Neuronal stem cell (in vitro differentiated cells): ENCODE results near the gene JAG2.

Source experiments
- DNase-seq: peaks from one replicate; pipeline ENCODE4 v3.0.0-alpha.2; 2013; ENCODE audit warnings: low spot score
- H2AFZ ChIP-seq: one replicate; pipeline ENCODE4 v1.6.1; 2013; ENCODE audit warnings: mild to moderate bottlenecking, low read length, inconsistent platforms
- H2AK5ac ChIP-seq: 2 replicates; pipeline ENCODE4 v1.6.1; 2013; ENCODE audit warnings: low read depth, mild to moderate bottlenecking, inconsistent platforms, low read length, moderate library complexity, mixed read lengths
- H2BK120ac ChIP-seq: 2 replicates; pipeline ENCODE4 v1.6.1; 2013; ENCODE audit warnings: low read depth, mild to moderate bottlenecking, inconsistent platforms, low read length, moderate library complexity, mixed read lengths
- H2BK12ac ChIP-seq: one replicate; pipeline ENCODE4 v1.6.1; 2013; ENCODE audit warnings: low read length, inconsistent platforms
- H2BK15ac ChIP-seq: 2 replicates; pipeline ENCODE4 v1.6.1; 2013; ENCODE audit warnings: mild to moderate bottlenecking, low read length, inconsistent platforms, mixed read lengths
- H2BK5ac ChIP-seq: one replicate; pipeline ENCODE4 v1.6.1; 2013; ENCODE audit warnings: inconsistent platforms, mild to moderate bottlenecking, low read length, moderate library complexity
- H3K14ac ChIP-seq: one replicate; pipeline ENCODE4 v1.6.1; 2013; ENCODE audit warnings: low read length, inconsistent platforms
- H3K18ac ChIP-seq: 2 replicates; pipeline ENCODE4 v1.6.1; 2013; ENCODE audit warnings: low read length, inconsistent platforms
- H3K23ac ChIP-seq: 2 replicates; pipeline ENCODE4 v1.6.1; 2013; ENCODE audit warnings: low read depth, mild to moderate bottlenecking, mixed read lengths, low read length, inconsistent platforms; ENCODE audit not compliant: poor library complexity
- H3K27ac ChIP-seq: replicated peaks from 3 replicates; pipeline ENCODE4 v1.5.1; 2013; ENCODE audit warnings: low read length, inconsistent platforms
- H3K27me3 ChIP-seq, 3 experiments: 2 replicates each; pipeline ENCODE4 v1.6.1; 2013; ENCODE audit warnings: low read length in 3 of 3, mild to moderate bottlenecking in 2 of 3, inconsistent platforms in 1 of 3, low read depth in 1 of 3, mixed read lengths in 1 of 3, moderate library complexity in 1 of 3; ENCODE audit not compliant: control insufficient read depth in 3 of 3, insufficient read depth in 3 of 3
- H3K36me3 ChIP-seq, 2 donors: replicated peaks in 1 of 2; 2 replicates each; pipeline ENCODE4 v1.6.1; 2013; ENCODE audit warnings: low read length in 2 of 2; ENCODE audit not compliant: control insufficient read depth in 2 of 2, insufficient read depth in 2 of 2
- H3K4ac ChIP-seq: 2 replicates; pipeline ENCODE4 v1.6.1; 2013; ENCODE audit warnings: inconsistent platforms, mild to moderate bottlenecking, low read length, moderate library complexity
- H3K4me1 ChIP-seq, 2 donors: 1 replicate in 1 of 2; 2 replicates in 1 of 2; pipeline ENCODE4 v1.6.1; 2013; ENCODE audit warnings: low read length in 2 of 2, low read depth in 1 of 2; ENCODE audit not compliant: control insufficient read depth in 2 of 2, insufficient read depth in 1 of 2
- H3K4me2 ChIP-seq: one replicate; pipeline ENCODE4 v1.6.1; 2013; ENCODE audit warnings: mild to moderate bottlenecking, low read length, inconsistent platforms; ENCODE audit not compliant: insufficient read depth, poor library complexity, severe bottlenecking
- H3K4me3 ChIP-seq, 2 donors: 2 replicates each; pipeline ENCODE4 v1.5.1; 2013; ENCODE audit warnings: low read length in 2 of 2, mild to moderate bottlenecking in 2 of 2, inconsistent platforms in 1 of 2, moderate library complexity in 1 of 2
- H3K79me1 ChIP-seq: one replicate; pipeline ENCODE4 v1.6.1; 2013; ENCODE audit warnings: low read depth, mild to moderate bottlenecking, inconsistent platforms, low read length, moderate library complexity
- H3K9ac ChIP-seq: one replicate; pipeline ENCODE4 v1.6.1; 2013; ENCODE audit warnings: mild to moderate bottlenecking, low read depth, low read length, inconsistent platforms; ENCODE audit not compliant: poor library complexity
- H3K9me3 ChIP-seq, 2 donors: replicated peaks in 1 of 2; 2 replicates each; pipeline versions ENCODE3 to v1.6.1; 2013; ENCODE audit warnings: low read length in 2 of 2, mild to moderate bottlenecking in 2 of 2, inconsistent platforms in 1 of 2, low read depth in 1 of 2, mixed read lengths in 1 of 2, moderate library complexity in 1 of 2; ENCODE audit not compliant: control insufficient read depth in 2 of 2, insufficient read depth in 1 of 2
- H4K8ac ChIP-seq: one replicate; pipeline ENCODE4 v1.6.1; 2013; ENCODE audit warnings: low read depth, mild to moderate bottlenecking, inconsistent platforms, low read length, moderate library complexity
- H4K91ac ChIP-seq: one replicate; pipeline ENCODE4 v1.6.1; 2013; ENCODE audit warnings: low read length, low read depth, mild to moderate bottlenecking, inconsistent platforms; ENCODE audit not compliant: poor library complexity
- WGBS, 2 donors: extraction: QIAGEN DNeasy Blood & Tissue Kit; methylation state at CpG; one replicate each; pipeline ENCODE4 v1.1.7; 2013; ENCODE audit warnings: missing lambda C conversion rate in 2 of 2, mixed read lengths in 1 of 2; ENCODE audit not compliant: insufficient read length in 2 of 2, insufficient replicate concordance in 1 of 2; ENCODE audit errors: extremely low coverage in 2 of 2; 5-methylcytosine and 5-hydroxymethylcytosine counted together

The JAG2 gene

DNA sequence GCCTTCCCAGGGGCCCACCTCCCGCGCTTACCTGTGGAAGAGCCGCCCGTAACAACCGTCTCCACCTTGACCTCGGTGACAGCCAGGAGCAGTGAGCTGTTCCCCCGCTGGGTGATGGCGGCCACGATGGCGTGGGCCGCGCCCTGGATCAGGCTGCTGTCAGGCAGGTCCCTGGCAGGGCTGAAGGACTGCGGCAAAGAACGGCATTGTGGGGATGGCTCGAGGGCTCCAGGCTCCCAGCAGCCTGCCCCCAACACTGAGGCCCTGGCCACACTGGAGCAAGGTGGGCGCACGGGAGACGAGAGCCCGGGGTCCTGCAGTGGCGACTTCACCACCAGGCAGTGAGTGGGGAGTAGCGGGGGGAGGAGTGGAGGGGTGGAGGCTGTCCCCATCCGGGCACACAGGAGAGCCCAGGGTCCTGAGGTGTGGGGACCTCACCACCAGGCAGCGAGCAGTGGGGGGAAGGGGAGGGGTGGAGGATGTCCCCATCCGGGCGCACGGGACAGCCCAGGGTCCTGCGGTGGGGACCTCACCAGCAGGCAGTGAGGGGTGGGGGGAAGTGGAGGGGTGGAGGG lies 25.0 kb downstream of the JAG2 start:
- no peaks in the 10 kb centered on the region for H3K36me3 ChIP-seq
- H3K9me3 ChIP-seq: peaks cover 15 to 16% of the 10 kb centered on the region in 2 donors
- no peak overlapping the region for H3K4ac ChIP-seq
- H3K9ac ChIP-seq: no peak overlapping the region
- H4K8ac ChIP-seq: peak overlapping the region; percentile 65
- no peak overlapping the region for H3K4me2 ChIP-seq
- H2AFZ ChIP-seq: no peak overlapping the region
- H3K27ac ChIP-seq: no peak overlapping the region
- WGBS, 2 donors: no CpG with 5 or more reads among the region's 27 CpGs
- no peaks in the 10 kb centered on the region for H3K4me1 ChIP-seq
- DNase-seq: no peak
- peaks cover 8% of the 10 kb centered on the region for H3K79me1 ChIP-seq
- H2BK5ac ChIP-seq: no peak overlapping the region
- H3K23ac ChIP-seq: peak overlapping the region; percentile 43
- no peaks in the 10 kb centered on the region for H3K27me3 ChIP-seq
- H3K4me3 ChIP-seq: no peak overlapping the region
- peak overlapping the region; percentile 57 for H3K18ac ChIP-seq
- H2BK15ac ChIP-seq: no peak overlapping the region
- no peak overlapping the region for H4K91ac ChIP-seq
- peak overlapping the region; percentile 89 for H3K14ac ChIP-seq
- no peak overlapping the region for H2BK12ac ChIP-seq
- H2BK120ac ChIP-seq: no peak overlapping the region
- no peak overlapping the region for H2AK5ac ChIP-seq

DNA sequence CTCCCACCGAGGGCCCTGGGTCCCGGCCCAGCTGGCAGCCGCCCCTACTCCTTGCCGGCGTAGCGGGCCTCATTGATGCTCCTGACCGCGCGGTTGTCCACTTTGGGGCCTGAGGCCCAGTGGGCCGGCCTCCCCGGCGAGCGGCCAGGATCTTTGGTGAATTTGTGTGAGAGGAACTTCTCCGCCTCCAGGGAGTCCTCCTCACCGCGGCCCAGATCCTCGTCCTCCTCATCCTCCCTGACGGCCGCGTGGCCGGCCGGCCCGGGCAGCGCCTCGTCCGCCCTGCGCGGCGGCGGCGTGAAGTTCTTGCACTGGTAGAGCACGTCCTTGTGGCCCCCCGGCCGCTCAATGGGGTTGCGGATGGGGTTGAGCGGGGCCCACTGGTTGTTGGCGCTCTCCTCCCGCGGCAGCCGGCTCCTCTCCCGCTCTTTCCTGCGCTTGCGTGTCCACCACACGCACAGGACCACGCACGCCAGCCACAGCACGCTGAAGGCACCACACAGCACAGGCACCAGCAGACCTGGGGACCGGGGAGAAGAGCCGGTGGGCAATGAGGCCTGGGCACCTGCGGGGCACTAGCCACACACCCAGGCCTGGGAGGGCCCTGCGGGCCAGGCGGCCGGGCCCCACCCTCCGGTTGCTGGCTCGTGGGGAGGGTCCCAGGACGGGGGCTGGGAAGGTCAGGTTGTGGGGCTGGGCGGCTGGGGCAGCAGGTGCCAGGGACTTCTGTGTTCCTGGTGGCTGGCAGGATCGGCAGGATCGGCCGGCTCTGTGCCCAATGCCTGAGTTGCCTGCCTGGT lies 25.7 kb downstream of the JAG2 start:
- Histone ChIP-seq H3K4me3 (no peak overlapping the region), H3K79me1 (peaks cover 5% of the 10 kb centered on the region), H4K91ac (no peak overlapping the region), H3K4me2 (no peak overlapping the region), H3K9ac (no peak overlapping the region), H3K27me3 (no peaks in the 10 kb centered on the region), H2BK5ac (no peak overlapping the region), H2BK15ac (no peak overlapping the region), H3K4me1 (no peaks in the 10 kb centered on the region), H2BK12ac (no peak overlapping the region), H3K14ac (peak overlapping the region; percentile 89), H3K23ac (peak overlapping the region; percentile 43), H3K4ac (no peak overlapping the region), H3K18ac (no peak overlapping the region), H3K27ac (no peak overlapping the region), H3K36me3 (no peaks in the 10 kb centered on the region), H2BK120ac (no peak overlapping the region), H2AK5ac (no peak overlapping the region), H4K8ac (no peak overlapping the region), H2AFZ (no peak overlapping the region), H3K9me3 (peaks cover 15 to 16% of the 10 kb centered on the region in 2 donors)
- DNase-seq: no peak
- WGBS, 2 donors: no CpG with 5 or more reads among the region's 60 CpGs

DNA sequence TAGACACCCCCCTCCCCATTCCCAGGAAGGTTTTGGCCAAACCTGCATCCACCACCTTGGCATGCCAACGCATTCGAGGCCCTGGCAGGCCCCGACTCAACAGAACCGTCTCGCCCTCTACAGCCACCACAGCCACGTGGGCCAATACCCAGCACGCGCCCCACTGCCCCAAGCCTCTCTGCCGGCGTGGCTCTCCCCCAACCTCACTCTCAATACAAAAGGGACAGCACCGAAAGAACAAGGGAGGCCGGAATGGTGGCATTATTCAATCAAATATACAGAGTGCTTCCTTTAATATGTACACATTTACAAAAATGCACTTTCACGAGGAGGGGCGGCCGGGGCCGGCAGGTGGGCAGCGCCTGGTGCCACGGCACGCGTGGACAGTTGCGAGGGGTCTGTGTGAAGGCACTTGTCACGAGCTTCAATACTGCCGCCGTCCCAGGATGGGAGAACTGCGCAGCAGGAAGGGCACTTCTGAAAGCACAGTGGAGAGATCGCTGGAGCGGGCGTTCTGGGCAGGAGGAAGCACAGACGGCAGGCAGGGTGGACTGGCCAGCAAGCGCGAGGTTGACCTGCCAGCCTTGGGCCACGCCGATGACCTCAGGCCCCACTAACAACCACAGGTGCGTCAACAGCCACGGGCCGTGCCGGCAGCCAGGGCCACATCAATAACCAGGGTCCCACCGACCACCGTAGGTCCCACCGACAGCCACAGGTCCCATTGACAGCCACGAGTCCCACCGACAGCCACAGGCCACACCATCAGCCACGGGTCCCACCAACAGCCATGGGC lies 26.9 kb downstream of the JAG2 start:
- Histone ChIP-seq H3K9ac (no peak overlapping the region), H3K9me3 (peaks cover 15 to 16% of the 10 kb centered on the region in 2 donors), H4K8ac (no peak overlapping the region), H2AK5ac (no peak overlapping the region), H2BK5ac (no peak overlapping the region), H2BK15ac (no peak overlapping the region), H3K4me1 (no peaks in the 10 kb centered on the region), H3K27me3 (no peaks in the 10 kb centered on the region), H3K27ac (no peak overlapping the region), H3K36me3 (no peaks in the 10 kb centered on the region), H2BK12ac (no peak overlapping the region), H3K4me3 (no peak overlapping the region), H3K14ac (peak overlapping the region; percentile 38), H3K4me2 (no peak overlapping the region), H3K79me1 (peaks cover 5% of the 10 kb centered on the region), H3K23ac (peak overlapping the region; percentile 31), H2AFZ (no peak overlapping the region), H4K91ac (no peak overlapping the region), H2BK120ac (no peak overlapping the region), H3K18ac (no peak overlapping the region), H3K4ac (no peak overlapping the region)
- no CpG with 5 or more reads among the region's 43 CpGs for WGBS, 2 donors
- DNase-seq: no peak

DNA sequence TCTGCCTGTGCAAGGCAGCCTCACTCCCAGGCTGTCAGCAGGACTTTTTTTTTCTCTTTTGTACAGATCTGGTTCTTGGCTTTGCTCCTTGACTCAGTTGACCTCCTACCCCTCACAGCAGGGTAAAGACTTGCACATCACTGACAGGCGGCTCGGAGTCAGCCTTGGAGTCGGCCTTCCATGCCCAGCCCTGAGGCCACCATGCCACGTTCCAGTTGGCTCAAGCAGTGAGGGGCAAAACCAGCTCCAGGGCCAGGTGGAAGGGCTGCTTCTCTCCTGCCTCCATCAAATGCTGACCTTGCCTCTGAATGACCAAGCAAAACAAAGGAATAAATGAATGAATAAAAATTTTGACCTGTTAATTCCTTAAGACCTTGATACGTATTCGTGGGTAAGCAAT lies 27.6 kb downstream of the JAG2 start:
- Histone ChIP-seq H3K4me1 (no peaks in the 10 kb centered on the region), H3K27me3 (no peaks in the 10 kb centered on the region), H3K4me2 (no peak overlapping the region), H3K18ac (no peak overlapping the region), H3K4me3 (no peak overlapping the region), H2BK120ac (no peak overlapping the region), H2AK5ac (no peak overlapping the region), H2AFZ (no peak overlapping the region), H3K27ac (no peak overlapping the region), H3K36me3 (no peaks in the 10 kb centered on the region), H4K91ac (no peak overlapping the region), H3K14ac (no peak overlapping the region), H3K4ac (no peak overlapping the region), H2BK15ac (no peak overlapping the region), H3K79me1 (peaks cover 5% of the 10 kb centered on the region), H2BK5ac (no peak overlapping the region), H2BK12ac (no peak overlapping the region), H3K9ac (no peak overlapping the region), H3K9me3 (peaks cover 15 to 16% of the 10 kb centered on the region in 2 donors), H4K8ac (no peak overlapping the region), H3K23ac (no peak overlapping the region)
- DNase-seq: no peak
- WGBS, 2 donors: no CpG with 5 or more reads among the region's 6 CpGs
